OCI-LY3 (cell line): ENCODE measurements around the gene LDLRAD4.

ENCODE experiments used
- H2AFZ ChIP-seq: fragments of 200-600, 300-600 bp; shearing (Covaris generic); 2 replicates; pipeline ENCODE4 v1.6.0; 2014; ENCODE audit warnings: antibody characterized with exemption, low read depth, low read length
- H3K27ac ChIP-seq: fragments of 200-600, 300-600 bp; sonication (generic); 2 replicates; pipeline ENCODE4 v1.5.1; 2014; ENCODE audit warnings: mild to moderate bottlenecking, low read length, moderate library complexity, mixed read lengths
- H3K27me3 ChIP-seq: fragments of 200-600, 300-600 bp; sonication (generic); 2 replicates; pipeline ENCODE4 v1.6.1; 2014; ENCODE audit warnings: low read depth, low read length, mixed read lengths
- H3K36me3 ChIP-seq: fragments of 200-600, 300-600 bp; sonication (generic); replicated peaks from 2 replicates; pipeline ENCODE3; 2014; ENCODE audit warnings: low read depth, low read length, mixed read lengths
- H3K4me1 ChIP-seq: fragments of 300-600, 200-600 bp; sonication (generic); 2 replicates; pipeline ENCODE4 v1.6.1; 2014; ENCODE audit warnings: low read length, mixed read lengths
- H3K4me2 ChIP-seq: fragments of 200-600, 300-600 bp; sonication (generic); 2 replicates; pipeline ENCODE4 v1.6.1; 2014; ENCODE audit warnings: low read length, mixed read lengths
- H3K4me3 ChIP-seq: fragments of 300-600, 200-600 bp; sonication (generic); 2 replicates; pipeline ENCODE4 v1.5.1; 2014; ENCODE audit warnings: antibody characterized with exemption, mild to moderate bottlenecking, low read length, moderate library complexity
- H3K79me2 ChIP-seq: fragments of 300-600, 200-600 bp; shearing (Covaris generic); 2 replicates; pipeline ENCODE4 v1.6.1; 2014; ENCODE audit warnings: mild to moderate bottlenecking, low read length, mixed read lengths
- H3K9ac ChIP-seq: fragments of 300-600, 200-600 bp; shearing (Covaris generic); 2 replicates; pipeline ENCODE4 v1.6.0; 2014; ENCODE audit warnings: mild to moderate bottlenecking, low read length, moderate library complexity
- H3K9me3 ChIP-seq: fragments of 200-600, 300-600 bp; shearing (Covaris generic); 2 replicates; pipeline ENCODE4 v1.6.1; 2014; ENCODE audit warnings: low read length, mixed read lengths; ENCODE audit not compliant: insufficient read depth
- H4K20me1 ChIP-seq: fragments of 200-600, 300-600 bp; sonication (generic); 2 replicates; pipeline ENCODE4 v1.6.1; 2016; ENCODE audit warnings: low read length, mixed read lengths; ENCODE audit not compliant: insufficient read depth
- CTCF ChIP-seq: fragments of 200-600, 300-600 bp; sonication (generic); IDR thresholded peaks from 2 replicates; pipeline ENCODE4 v1.5.1; 2014; ENCODE audit warnings: antibody characterized with exemption, low read length, low read depth
- EZH2phosphoT487 ChIP-seq: fragments of 200-600 bp; shearing (Covaris generic); IDR thresholded peaks from 2 replicates; pipeline ENCODE4 v1.6.1; 2018; ENCODE audit warnings: antibody characterized with exemption, mixed run types, low read depth

The LDLRAD4 gene

GRCh38 chr18:13641551-13642439, 423.2 kb downstream of the LDLRAD4 start:
- Histone ChIP-seq H2AFZ (no peak overlapping the region), H3K36me3 (peaks cover 3% of the 10 kb centered on the region), H3K27ac (no peak overlapping the region), H3K27me3 (no peaks in the 10 kb centered on the region), H3K4me3 (no peak overlapping the region), H4K20me1 (peaks cover 8% of the 10 kb centered on the region; the same call in 1 of the 2 replicates), H3K9ac (no peak overlapping the region), H3K4me2 (no peak overlapping the region), H3K4me1 (no peaks in the 10 kb centered on the region), H3K9me3 (no peaks in the 10 kb centered on the region), H3K79me2 (no peaks in the 10 kb centered on the region)
- TF ChIP-seq EZH2phosphoT487 (no peak), CTCF (no peak)

GRCh38 chr18:13642440-13642827, 423.9 kb downstream of the LDLRAD4 start:
- H3K36me3 ChIP-seq, result peaks cover 3% of the 10 kb centered on the region
- no peak overlapping the region for H2AFZ ChIP-seq
- peaks cover 8% of the 10 kb centered on the region; the same call in 1 of the 2 replicates for H4K20me1 ChIP-seq
- H3K27ac ChIP-seq, result no peak overlapping the region
- no peaks in the 10 kb centered on the region for H3K9me3 ChIP-seq
- no peaks in the 10 kb centered on the region for H3K79me2 ChIP-seq
- no peak overlapping the region for H3K4me3 ChIP-seq
- no peaks in the 10 kb centered on the region for H3K27me3 ChIP-seq
- no peaks in the 10 kb centered on the region for H3K4me1 ChIP-seq
- TF ChIP-seq CTCF, result no peak
- no peak for TF ChIP-seq EZH2phosphoT487
- no peak overlapping the region for H3K4me2 ChIP-seq
- no peak overlapping the region for H3K9ac ChIP-seq

- Histone ChIP-seq H4K20me1 (peaks cover 8% of the 10 kb centered on the region; the same call in 1 of the 2 replicates), H3K27me3 (no peaks in the 10 kb centered on the region), H3K4me3 (no peak overlapping the region), H3K4me1 (no peaks in the 10 kb centered on the region), H3K27ac (no peak overlapping the region), H3K4me2 (no peak overlapping the region), H3K9me3 (no peaks in the 10 kb centered on the region), H3K36me3 (peaks cover 3% of the 10 kb centered on the region), H3K9ac (no peak overlapping the region), H2AFZ (no peak overlapping the region), H3K79me2 (no peaks in the 10 kb centered on the region)
- TF ChIP-seq EZH2phosphoT487 (no peak), CTCF (no peak)
Measured at GRCh38 chr18:13643261-13643751, 424.7 kb downstream of the LDLRAD4 start.

GRCh38 chr18:13645093-13645492, 426.5 kb downstream of the LDLRAD4 start:
- Histone ChIP-seq H3K9ac (no peak overlapping the region), H3K4me1 (no peaks in the 10 kb centered on the region), H3K4me2 (no peak overlapping the region), H3K4me3 (no peak overlapping the region), H2AFZ (no peak overlapping the region), H4K20me1 (peaks cover 8% of the 10 kb centered on the region; the same call in 1 of the 2 replicates), H3K27me3 (no peaks in the 10 kb centered on the region), H3K79me2 (no peaks in the 10 kb centered on the region), H3K36me3 (no peaks in the 10 kb centered on the region), H3K9me3 (no peaks in the 10 kb centered on the region), H3K27ac (no peak overlapping the region)
- TF ChIP-seq CTCF, result no peak
- no peak for TF ChIP-seq EZH2phosphoT487
